ENCODE data around the gene SH3PXD2A.

The SH3PXD2A gene

GRCh38 chr10:103896225-103896624, 40.8 kb upstream of the SH3PXD2A start:
- no peak overlapping the region for H3K27ac ChIP-seq
- H3K79me2 ChIP-seq (ENCODE audit: insufficient read depth, low read depth) = no peaks in the 10 kb centered on the region
- no peaks in the 10 kb centered on the region for H4K20me1 ChIP-seq (ENCODE audit: insufficient read depth)
- H3K4me3 ChIP-seq (IDR thresholded peaks at IDR 0.05; ENCODE audit: insufficient read depth, low read depth, low read length) = no peak overlapping the region
- no peaks in the 10 kb centered on the region for H3K36me3 ChIP-seq (ENCODE audit: insufficient read depth)
- H2AFZ ChIP-seq (ENCODE audit: low read depth) = no peak overlapping the region
- no peaks in the 10 kb centered on the region for H3K27me3 ChIP-seq (ENCODE audit: insufficient read depth, low read depth)
- no peak overlapping the region for H3K4me2 ChIP-seq
- TF ChIP-seq CTCF (conservative IDR thresholded peaks at IDR 0.05; ENCODE audit: low read depth, low read length) = no peak
- H3K4me1 ChIP-seq (ENCODE audit: low read depth, poor library complexity, severe bottlenecking) = peaks cover 25% of the 10 kb centered on the region
- H3K9ac ChIP-seq = no peak overlapping the region

- H3K27ac ChIP-seq = peak overlapping the region; percentile 59; the same call in 1 of the 2 replicates
- no peak overlapping the region for H2AFZ ChIP-seq (ENCODE audit: low read depth)
- peak overlapping the region; percentile 59; the same call in 1 of the 2 replicates for H3K4me2 ChIP-seq
These were observed 40.2 kb upstream of the SH3PXD2A start for GRCh38 chr10:103895411-103896186.

GRCh38 chr10:103894441-103894864, 39.1 kb upstream of the SH3PXD2A start:
- H4K20me1 ChIP-seq (ENCODE audit: insufficient read depth) = no peaks in the 10 kb centered on the region
- peak overlapping the region; percentile 59 for H3K4me2 ChIP-seq
- H3K4me1 ChIP-seq (ENCODE audit: low read depth, poor library complexity, severe bottlenecking) = peaks cover 25% of the 10 kb centered on the region
- no peaks in the 10 kb centered on the region for H3K36me3 ChIP-seq (ENCODE audit: insufficient read depth)
- H3K4me3 ChIP-seq (IDR thresholded peaks at IDR 0.05; ENCODE audit: insufficient read depth, low read depth, low read length) = no peak overlapping the region
- peak overlapping the region; percentile 45 for H2AFZ ChIP-seq (ENCODE audit: low read depth)
- H3K9ac ChIP-seq = peak overlapping the region; percentile 14; the same call in 1 of the 2 replicates
- H3K27ac ChIP-seq = peak overlapping the region; percentile 59
- TF ChIP-seq CTCF (conservative IDR thresholded peaks at IDR 0.05; ENCODE audit: low read depth, low read length) = no peak
- no peaks in the 10 kb centered on the region for H3K27me3 ChIP-seq (ENCODE audit: insufficient read depth, low read depth)
- no peaks in the 10 kb centered on the region for H3K79me2 ChIP-seq (ENCODE audit: insufficient read depth, low read depth)

More at GRCh38 chr10:103895411-103896186, 40.2 kb upstream of the SH3PXD2A start:
- TF ChIP-seq CTCF (conservative IDR thresholded peaks at IDR 0.05; ENCODE audit: low read depth, low read length) = no peak
- H3K4me3 ChIP-seq (IDR thresholded peaks at IDR 0.05; ENCODE audit: insufficient read depth, low read depth, low read length) = no peak overlapping the region
- H3K79me2 ChIP-seq (ENCODE audit: insufficient read depth, low read depth) = no peaks in the 10 kb centered on the region
- H4K20me1 ChIP-seq (ENCODE audit: insufficient read depth) = no peaks in the 10 kb centered on the region
- H3K4me1 ChIP-seq (ENCODE audit: low read depth, poor library complexity, severe bottlenecking) = peaks cover 25% of the 10 kb centered on the region
- H3K27me3 ChIP-seq (ENCODE audit: insufficient read depth, low read depth) = no peaks in the 10 kb centered on the region
- no peak overlapping the region for H3K9ac ChIP-seq
- no peaks in the 10 kb centered on the region for H3K36me3 ChIP-seq (ENCODE audit: insufficient read depth)

GRCh38 chr10:103893817-103894216, 38.4 kb upstream of the SH3PXD2A start:
- H3K79me2 ChIP-seq (ENCODE audit: insufficient read depth, low read depth) = no peaks in the 10 kb centered on the region
- H4K20me1 ChIP-seq (ENCODE audit: insufficient read depth) = no peaks in the 10 kb centered on the region
- H3K36me3 ChIP-seq (ENCODE audit: insufficient read depth) = no peaks in the 10 kb centered on the region
- H3K4me1 ChIP-seq (ENCODE audit: low read depth, poor library complexity, severe bottlenecking) = peaks cover 25% of the 10 kb centered on the region
- H3K27me3 ChIP-seq (ENCODE audit: insufficient read depth, low read depth) = no peaks in the 10 kb centered on the region
- H3K4me3 ChIP-seq (IDR thresholded peaks at IDR 0.05; ENCODE audit: insufficient read depth, low read depth, low read length) = no peak overlapping the region
- peak overlapping the region; percentile 59 for H3K27ac ChIP-seq
- H2AFZ ChIP-seq (ENCODE audit: low read depth) = no peak overlapping the region
- peak overlapping the region; percentile 59 for H3K4me2 ChIP-seq
- H3K9ac ChIP-seq = peak overlapping the region; percentile 14; the same call in 1 of the 2 replicates
- TF ChIP-seq CTCF (conservative IDR thresholded peaks at IDR 0.05; ENCODE audit: low read depth, low read length) = no peak

All from KMS-11 (cell line).